ENCODE data around the gene RFNG. TPM values are rescaled to one million over a fixed set of nuclear protein-coding genes. Genes with fewer than 3 reads are reported as not detected.

Gene RFNG
- total RNA-seq, 1 donor from 2014 or later: 61.4 TPM

GRCh38 chr17:82012640-82013295 lies 38.8 kb downstream of the RFNG start:
- Histone ChIP-seq H3K27ac (peak overlapping the region; percentile 75), H3K36me3 (no peaks in the 10 kb centered on the region), H3K9me3 (no peaks in the 10 kb centered on the region), H3K4me3 (no peak overlapping the region), H3K27me3 (no peaks in the 10 kb centered on the region), H3K4me1 (peaks cover 33% of the 10 kb centered on the region)
- TF ChIP-seq POLR2AphosphoS5 (IDR thresholded peaks at IDR 0.05; ENCODE audit: insufficient read depth in 1 of 2, low read depth in 1 of 2) (no peak), POLR2A (IDR thresholded peaks at IDR 0.05) (no peak), CTCF (IDR thresholded peaks at IDR 0.05) (no peak)
- DNase-seq (ENCODE audit: extremely low spot score in 2 of 2): no peak
- intact Hi-C loops (cut with DNase I): loop anchor here (5.0 kb wide), 1 partner anchor 50 kb away; the partner anchor contains the start of gene NOTUM

GRCh38 chr17:82012261-82012639 lies 39.4 kb downstream of the RFNG start:
- no peak for DNase-seq (ENCODE audit: extremely low spot score in 2 of 2)
- no peaks in the 10 kb centered on the region for H3K36me3 ChIP-seq
- intact Hi-C loops (cut with DNase I): loop anchor here (5.0 kb wide), 1 partner anchor 50 kb away; the partner anchor contains the start of gene NOTUM

GRCh38 chr17:82011617-82012187 lies 39.9 kb downstream of the RFNG start:
- H3K27ac ChIP-seq: no peak overlapping the region
- intact Hi-C loops (cut with DNase I): loop anchor here (5.0 kb wide), 1 partner anchor 49 kb away; the partner anchor contains the start of gene NOTUM
- peaks cover 40% of the 10 kb centered on the region for H3K4me1 ChIP-seq
- H3K4me3 ChIP-seq: no peak overlapping the region
- no peaks in the 10 kb centered on the region for H3K36me3 ChIP-seq
- no peak for DNase-seq (ENCODE audit: extremely low spot score in 2 of 2)
- H3K27me3 ChIP-seq: no peaks in the 10 kb centered on the region
- no peaks in the 10 kb centered on the region for H3K9me3 ChIP-seq
- no peak for TF ChIP-seq POLR2AphosphoS5 (IDR thresholded peaks at IDR 0.05; ENCODE audit: insufficient read depth in 1 of 2, low read depth in 1 of 2)
- TF ChIP-seq POLR2A (IDR thresholded peaks at IDR 0.05): no peak
- no peak for TF ChIP-seq CTCF (IDR thresholded peaks at IDR 0.05)

More at GRCh38 chr17:82012261-82012639, 39.4 kb downstream of the RFNG start:
- peaks cover 35% of the 10 kb centered on the region for H3K4me1 ChIP-seq
- H3K27me3 ChIP-seq: no peaks in the 10 kb centered on the region
- no peaks in the 10 kb centered on the region for H3K9me3 ChIP-seq
- no peak overlapping the region for H3K4me3 ChIP-seq
- no peak for TF ChIP-seq POLR2AphosphoS5 (IDR thresholded peaks at IDR 0.05; ENCODE audit: insufficient read depth in 1 of 2, low read depth in 1 of 2)
- no peak for TF ChIP-seq POLR2A (IDR thresholded peaks at IDR 0.05)
- no peak for TF ChIP-seq CTCF (IDR thresholded peaks at IDR 0.05)
- peak overlapping the region; percentile 75 for H3K27ac ChIP-seq

GRCh38 chr17:82010575-82011525 lies 40.8 kb downstream of the RFNG start:
- DNase-seq (ENCODE audit: extremely low spot score in 2 of 2): no peak
- H3K27me3 ChIP-seq: no peaks in the 10 kb centered on the region
- no peak overlapping the region for H3K4me3 ChIP-seq
- no peaks in the 10 kb centered on the region for H3K9me3 ChIP-seq
- intact Hi-C loops (cut with DNase I): loop anchor here (5.0 kb wide), 1 partner anchor 49 kb away; the partner anchor contains the start of gene NOTUM
- no peak overlapping the region for H3K27ac ChIP-seq
- H3K4me1 ChIP-seq: peaks cover 49% of the 10 kb centered on the region
- no peaks in the 10 kb centered on the region for H3K36me3 ChIP-seq
- no peak for TF ChIP-seq POLR2A (IDR thresholded peaks at IDR 0.05)
- no peak for TF ChIP-seq POLR2AphosphoS5 (IDR thresholded peaks at IDR 0.05; ENCODE audit: insufficient read depth in 1 of 2, low read depth in 1 of 2)
- TF ChIP-seq CTCF (IDR thresholded peaks at IDR 0.05): no peak

All from vagina (tissue), 2 donors.